Bronchial epithelial cell (primary cell): ENCODE measurements around the gene ERMARD. TPM values are rescaled to one million over a fixed set of nuclear protein-coding genes. Genes with fewer than 3 reads are reported as not detected.

ENCODE experiments used
- total RNA-seq: library from RNA; depleted of rRNA; stranded (reverse); fragments of >200 nt; gene quantifications from 2 replicates; pipeline ENCODE4 v1.2.1, GENCODE V29; 2014

ERMARD gene
- total RNA-seq, 1 donor from 2014 or later, result 25.8 TPM

Other genes with a start within 250 kb of the ERMARD start
- 16.8 and 21.8 TPM in 2 replicates for gene WDR27, start 49.6 kb upstream of the ERMARD start, total RNA-seq
- 17.4 and 17.6 TPM in 2 replicates for gene C6orf120, start 49.5 kb upstream of the ERMARD start, total RNA-seq
- 13.4 and 14.0 TPM in 2 replicates for gene PHF10, start 27.1 kb upstream of the ERMARD start, total RNA-seq
- gene DYNLT2, start 50 bp upstream of the ERMARD start, total RNA-seq, result 1.0 and 1.1 TPM in 2 replicates